RWPE2 (cell line): Measurements from ENCODE around the gene FYB1.

ENCODE experiments used
- ATAC-seq: fragments of 200-7000 bp; cut with Tn5 transposase; 3 replicates; pipeline ENCODE4 v1.9.1; 2021; ENCODE audit warnings: low read depth
- DNase-seq: peaks from one replicate; pipeline ENCODE4 v3.0.0-alpha.2; 2020; ENCODE audit warnings: low spot score
- H3K27ac ChIP-seq: fragments of 450-650 bp; 2 replicates; pipeline ENCODE4 v1.5.1; 2017; ENCODE audit warnings: mild to moderate bottlenecking; ENCODE audit not compliant: poor library complexity, severe bottlenecking
- H3K27me3 ChIP-seq: fragments of 250-450 bp; sonication (Bioruptor Pico); 2 replicates; pipeline ENCODE4 v1.5.1; 2021; ENCODE audit warnings: mild to moderate bottlenecking, moderate library complexity; ENCODE audit not compliant: insufficient read depth, poor library complexity, severe bottlenecking
- H3K36me3 ChIP-seq: fragments of 250-450 bp; sonication (Bioruptor Pico); 2 replicates; pipeline ENCODE4 v1.5.1; 2020; ENCODE audit warnings: low read depth, mild to moderate bottlenecking, moderate library complexity
- H3K4me1 ChIP-seq: fragments of 250-450 bp; sonication (Bioruptor Pico); 2 replicates; pipeline ENCODE4 v1.5.1; 2021; ENCODE audit warnings: mild to moderate bottlenecking, moderate library complexity; ENCODE audit not compliant: insufficient read depth, poor library complexity, severe bottlenecking
- H3K4me3 ChIP-seq: fragments of 250-450 bp; sonication (Bioruptor Pico); 2 replicates; pipeline ENCODE4 v1.5.1; 2021; ENCODE audit warnings: mild to moderate bottlenecking, moderate library complexity; ENCODE audit not compliant: severe bottlenecking
- H3K9me3 ChIP-seq: fragments of 250-450 bp; sonication (Bioruptor Pico); 2 replicates; pipeline ENCODE4 v1.5.1; 2021; ENCODE audit warnings: mild to moderate bottlenecking, moderate library complexity; ENCODE audit not compliant: severe bottlenecking
- CTCF ChIP-seq: fragments of 450-650 bp; IDR thresholded peaks from one replicate; pipeline ENCODE4 v1.5.1; 2017; ENCODE audit warnings: mild to moderate bottlenecking, moderate library complexity; ENCODE audit not compliant: poor library complexity, severe bottlenecking

The FYB1 gene

GRCh38 chr5:39217365-39218281 lies 1.7 kb downstream of the FYB1 start:
- H3K27ac ChIP-seq = no peak overlapping the region
- peak; percentile 99 for TF ChIP-seq CTCF
- H3K9me3 ChIP-seq = no peaks in the 10 kb centered on the region
- ATAC-seq = peak; percentile 58; the same call in 2 of the 3 replicates
- DNase-seq = no peak
- H3K4me3 ChIP-seq = no peak overlapping the region
- H3K4me1 ChIP-seq = peaks cover 13% of the 10 kb centered on the region
- no peaks in the 10 kb centered on the region for H3K36me3 ChIP-seq
- no peaks in the 10 kb centered on the region for H3K27me3 ChIP-seq

- no peak for ATAC-seq
- no peak overlapping the region for H3K27ac ChIP-seq
- TF ChIP-seq CTCF = no peak
These were observed 2.7 kb downstream of the FYB1 start for GRCh38 chr5:39216631-39217030.

GRCh38 chr5:39215857-39216256 lies 3.5 kb downstream of the FYB1 start:
- DNase-seq (no peak), ATAC-seq (no peak)
- Histone ChIP-seq H3K36me3 (no peaks in the 10 kb centered on the region), H3K9me3 (no peaks in the 10 kb centered on the region), H3K4me1 (peaks cover 13% of the 10 kb centered on the region), H3K4me3 (no peak overlapping the region), H3K27ac (no peak overlapping the region), H3K27me3 (no peaks in the 10 kb centered on the region)
- no peak for TF ChIP-seq CTCF

More at GRCh38 chr5:39216631-39217030, 2.7 kb downstream of the FYB1 start:
- Histone ChIP-seq H3K27me3 (no peaks in the 10 kb centered on the region), H3K9me3 (no peaks in the 10 kb centered on the region), H3K4me1 (peaks cover 13% of the 10 kb centered on the region), H3K36me3 (no peaks in the 10 kb centered on the region), H3K4me3 (no peak overlapping the region)
- no peak for DNase-seq

- peaks cover 13% of the 10 kb centered on the region for H3K4me1 ChIP-seq
- H3K27ac ChIP-seq = no peak overlapping the region
- H3K9me3 ChIP-seq = no peaks in the 10 kb centered on the region
- H3K36me3 ChIP-seq = no peaks in the 10 kb centered on the region
- no peak for ATAC-seq
- DNase-seq = no peak
- no peak for TF ChIP-seq CTCF
- no peak overlapping the region for H3K4me3 ChIP-seq
- H3K27me3 ChIP-seq = no peaks in the 10 kb centered on the region
These were observed 4.3 kb downstream of the FYB1 start for GRCh38 chr5:39214912-39215709.
